HepG2 (cell line): ENCODE data around the gene SNX19. TPM values are rescaled to one million over a fixed set of nuclear protein-coding genes. Genes with fewer than 3 reads are reported as not detected.

Experiments used
- ATAC-seq: fragments of 200-7000 bp; cut with Tn5 transposase; 3 replicates; pipeline ENCODE4 v1.9.1; 2020; ENCODE audit warnings: mild to moderate bottlenecking, moderate library complexity
- BruUV-seq: library from RNA; stranded (reverse); fragments of 400-500 nt; replicated peaks from 2 replicates; lab custom pipeline; 2021; lab: Mats Ljungman, UMichigan
- CTCF ChIA-PET: fragments of 300-600 bp; formaldehyde crosslinking; extraction: SDS; loops from one replicate; lab custom pipeline; 2021; ENCODE audit warnings: low total read pairs, inconsistent platforms, low intra/inter-chr PET ratio; lab: Yijun Ruan, JAX
- POLR2A ChIA-PET: fragments of 350-600 bp; sonication (Branson Sonifier 250); formaldehyde crosslinking; loops from one replicate; lab custom pipeline; 2020; ENCODE audit warnings: antibody characterized with exemption, inconsistent platforms; lab: Yijun Ruan, JAX
- DNase-seq: peaks from one replicate; pipeline ENCODE4 v3.0.0-alpha.2; 2015; ENCODE audit warnings: low spot score
- FAIRE-seq: peaks from 3 replicates; lab custom pipeline; 2011; peaks lifted over from hg19 to GRCh38; lab: Jason Lieb, UNC
- H2AFZ ChIP-seq: one replicate; pipeline ENCODE4 v1.6.1; 2011; ENCODE audit warnings: low read length, inconsistent platforms
- H3K27ac ChIP-seq: fragments of 300-600 bp; 3 replicates; pipeline ENCODE4 v1.8.0; 2011; ENCODE audit warnings: mixed run types, mild to moderate bottlenecking, mixed read lengths, low read length, inconsistent platforms; ENCODE audit not compliant: insufficient read depth; ENCODE audit errors: extremely low read length
- H3K27me3 ChIP-seq, 2 experiments: fragments of 200-600 bp in 1 of 2; 2 replicates in 1 of 2; 3 replicates in 1 of 2; pipeline versions ENCODE4 v1.6.0 to v1.8.0; 2011; ENCODE audit warnings: low read length in 2 of 2, mild to moderate bottlenecking in 2 of 2, moderate library complexity in 2 of 2, inconsistent platforms in 1 of 2; ENCODE audit not compliant: insufficient read depth in 2 of 2, control insufficient read depth in 1 of 2
- H3K36me3 ChIP-seq, 2 experiments: fragments of 200-600 bp in 1 of 2; replicated peaks in 1 of 2; 2 replicates in 1 of 2; 3 replicates in 1 of 2; pipeline versions ENCODE4 v1.5.1 to v1.8.0; 2011; ENCODE audit warnings: low read length in 2 of 2, inconsistent platforms in 1 of 2; ENCODE audit not compliant: insufficient read depth in 2 of 2, control insufficient read depth in 1 of 2
- H3K4me1 ChIP-seq: 2 replicates; pipeline ENCODE4 v1.5.1; 2012; ENCODE audit warnings: low read length, inconsistent platforms; ENCODE audit not compliant: insufficient read depth
- H3K4me2 ChIP-seq: 2 replicates; pipeline ENCODE4 v1.6.0; 2011; ENCODE audit warnings: low read depth, low read length, inconsistent platforms
- H3K4me3 ChIP-seq, 3 experiments: fragments of 200-600 bp in 1 of 3; sonication (generic), shearing (Covaris generic) in 1 of 3; replicated peaks in 1 of 3; 2 replicates each; pipeline ENCODE4 v1.5.1; 2011 to 2016; ENCODE audit warnings: low read length in 3 of 3, inconsistent platforms in 2 of 3, low read depth in 2 of 3, mild to moderate bottlenecking in 2 of 3, control low read depth in 1 of 3, mixed read lengths in 1 of 3; ENCODE audit not compliant: insufficient read depth in 1 of 3
- H3K79me2 ChIP-seq: one replicate; pipeline ENCODE4 v1.6.1; 2011; ENCODE audit warnings: low read length, inconsistent platforms; ENCODE audit not compliant: insufficient read depth
- H3K9ac ChIP-seq: 2 replicates; pipeline ENCODE4 v1.6.0; 2011; ENCODE audit warnings: mild to moderate bottlenecking, low read depth, low read length, inconsistent platforms; ENCODE audit not compliant: insufficient read depth
- H3K9me3 ChIP-seq: 2 replicates; pipeline ENCODE4 v1.5.1; 2012; ENCODE audit warnings: mild to moderate bottlenecking, low read length
- H4K20me1 ChIP-seq: 2 replicates; pipeline ENCODE4 v1.6.0; 2011; ENCODE audit warnings: inconsistent platforms, mild to moderate bottlenecking, low read length, moderate library complexity; ENCODE audit not compliant: insufficient read depth
- CENPT ChIP-seq: sonication (generic); formaldehyde crosslinking; IDR thresholded peaks from 2 replicates; pipeline ENCODE4 v1.8.0; 2022; ENCODE audit warnings: low read depth, mild to moderate bottlenecking, moderate library complexity, missing genetic modification reagents
- CTCF ChIP-seq: sonication (generic); formaldehyde crosslinking; IDR thresholded peaks from 2 replicates; pipeline ENCODE4 v1.5.0; 2020; ENCODE audit warnings: mild to moderate bottlenecking, missing genetic modification reagents, moderate library complexity
- FOXA1 ChIP-seq, 2 experiments: fragments of 450-650 bp in 1 of 2; sonication (generic) in 1 of 2; formaldehyde crosslinking in 1 of 2; IDR thresholded peaks; 2 replicates each; pipeline versions ENCODE4 v1.4.0 to v1.6.1; 2016 to 2020; ENCODE audit warnings: missing genetic modification reagents in 1 of 2
- SMC3 ChIP-seq: IDR thresholded peaks from 2 replicates; pipeline ENCODE4 v1.6.1; 2011; ENCODE audit warnings: low read length, improper control_type of control experiment
- ZFP41 ChIP-seq: sonication (generic); formaldehyde crosslinking; IDR thresholded peaks from 2 replicates; pipeline ENCODE4 v1.4.0; 2020; ENCODE audit warnings: mild to moderate bottlenecking, missing genetic modification reagents, borderline replicate concordance
- ZNF101 ChIP-seq: sonication (generic); formaldehyde crosslinking; IDR thresholded peaks from 2 replicates; pipeline ENCODE4 v1.4.0; 2020; ENCODE audit warnings: mild to moderate bottlenecking, low read depth, missing genetic modification reagents, borderline replicate concordance
- ZNF263 ChIP-seq: sonication (generic); formaldehyde crosslinking; IDR thresholded peaks from 2 replicates; pipeline ENCODE4 v1.4.0; 2020; ENCODE audit warnings: missing genetic modification reagents
- WGBS: methylation state at CpG from one replicate; pipeline ENCODE4 v1.1.6; 2017; ENCODE audit warnings: low lambda C conversion rate; 5-methylcytosine and 5-hydroxymethylcytosine counted together
- in situ Hi-C: cut with HindIII; loops from 2 replicates; pipeline ENCODE4 v1.10.0; 2017; ENCODE audit warnings: low pct_unique_long_range_greater_than_20kb; ENCODE audit not compliant: extremely low pct_ligation_motif_present
- intact Hi-C: fragments of 100-400 bp; cut with micrococcal nuclease; formaldehyde crosslinking; loops from one replicate; pipeline ENCODE4 v1.10.0; 2022; ENCODE audit not compliant: unreplicated experiment
- polyA plus RNA-seq, 8 experiments: library from polyadenylated mRNA; depleted of rRNA in 3 of 8; stranded (reverse) in 7 of 8; unstranded in 1 of 8; fragments of >200 nt; fragmentation: Illumina TruSeq in 4 of 8; extraction: Trizol in 4 of 8; gene quantifications; 2 replicates each; pipeline versions ENCODE4 v1.2.1 to v1.2.3, GENCODE V29; 2011 to 2016; ENCODE audit warnings: low read depth in 4 of 8, missing spikeins in 1 of 8, mixed read lengths in 1 of 8; ENCODE audit not compliant: insufficient read depth in 1 of 8
- total RNA-seq, 5 experiments: library from RNA; depleted of rRNA; stranded (reverse); fragments of >200 nt; fragmentation: Illumina TruSeq; extraction: Trizol; gene quantifications; 2 replicates each; pipeline ENCODE4 v1.2.3, GENCODE V29; 2016; ENCODE audit warnings: low read depth in 1 of 5
- TF ChIP-seq, protein P1 (sequence below): sonication (generic); formaldehyde crosslinking; IDR thresholded peaks from 2 replicates; pipeline ENCODE4; 2020; ENCODE audit warnings: missing genetic modification reagents, mild to moderate bottlenecking, borderline replicate concordance
- TF ChIP-seq, protein P2 (sequence below), 2 experiments: sonication (generic) in 1 of 2; formaldehyde crosslinking in 1 of 2; IDR thresholded peaks; 2 replicates each; pipeline versions ENCODE4 v1.4.0 to v1.6.1; 2018 to 2020; ENCODE audit warnings: missing genetic modification reagents in 2 of 2, borderline replicate concordance in 1 of 2, low read depth in 1 of 2, mild to moderate bottlenecking in 1 of 2, missing biosample characterization in 1 of 2

The SNX19 gene
- total and polyA plus RNA-seq, 2 of the 13 experiments (the other 11 are each of a cell fraction or from before 2014, with no cell fraction given), result 0.13 to 0.27 TPM

- TF ChIP-seq, protein P1, sequence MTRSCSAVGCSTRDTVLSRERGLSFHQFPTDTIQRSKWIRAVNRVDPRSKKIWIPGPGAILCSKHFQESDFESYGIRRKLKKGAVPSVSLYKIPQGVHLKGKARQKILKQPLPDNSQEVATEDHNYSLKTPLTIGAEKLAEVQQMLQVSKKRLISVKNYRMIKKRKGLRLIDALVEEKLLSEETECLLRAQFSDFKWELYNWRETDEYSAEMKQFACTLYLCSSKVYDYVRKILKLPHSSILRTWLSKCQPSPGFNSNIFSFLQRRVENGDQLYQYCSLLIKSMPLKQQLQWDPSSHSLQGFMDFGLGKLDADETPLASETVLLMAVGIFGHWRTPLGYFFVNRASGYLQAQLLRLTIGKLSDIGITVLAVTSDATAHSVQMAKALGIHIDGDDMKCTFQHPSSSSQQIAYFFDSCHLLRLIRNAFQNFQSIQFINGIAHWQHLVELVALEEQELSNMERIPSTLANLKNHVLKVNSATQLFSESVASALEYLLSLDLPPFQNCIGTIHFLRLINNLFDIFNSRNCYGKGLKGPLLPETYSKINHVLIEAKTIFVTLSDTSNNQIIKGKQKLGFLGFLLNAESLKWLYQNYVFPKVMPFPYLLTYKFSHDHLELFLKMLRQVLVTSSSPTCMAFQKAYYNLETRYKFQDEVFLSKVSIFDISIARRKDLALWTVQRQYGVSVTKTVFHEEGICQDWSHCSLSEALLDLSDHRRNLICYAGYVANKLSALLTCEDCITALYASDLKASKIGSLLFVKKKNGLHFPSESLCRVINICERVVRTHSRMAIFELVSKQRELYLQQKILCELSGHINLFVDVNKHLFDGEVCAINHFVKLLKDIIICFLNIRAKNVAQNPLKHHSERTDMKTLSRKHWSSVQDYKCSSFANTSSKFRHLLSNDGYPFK (CRISPR knock-in tag), result no peak
- TF ChIP-seq SMC3, result no peak
- no peak for TF ChIP-seq CENPT
- TF ChIP-seq ZNF263 (CRISPR knock-in tag), result no peak
- no peak for TF ChIP-seq ZNF101
- TF ChIP-seq FOXA1 (IDR thresholded peaks at IDR 0.05), result no peak
- no peak for TF ChIP-seq FOXA1 (CRISPR knock-in tag; IDR thresholded peaks at IDR 0.05)
- TF ChIP-seq ZFP41, result no peak
- TF ChIP-seq, all 625 proteins: peak for 0
Observed at GRCh38 chr11:130905512-130905911, 10.8 kb downstream of the SNX19 start (continued).

- Histone ChIP-seq H3K9ac (no peak overlapping the region), H3K9me3 (no peaks in the 10 kb centered on the region), H3K79me2 (no peaks in the 10 kb centered on the region), H4K20me1 (no peaks in the 10 kb centered on the region), H3K36me3 (no peaks in the 10 kb centered on the region), H3K27me3 (no peaks in the 10 kb centered on the region), H3K4me2 (no peak overlapping the region), H2AFZ (no peak overlapping the region), H3K4me1 (no peaks in the 10 kb centered on the region), H3K27ac (no peak overlapping the region), H3K4me3 (no peak overlapping the region)
- ChIA-PET POLR2A (no interaction called here), CTCF (interaction anchor here (1.3 to 2.0 kb wide), 2 partner anchors 470 to 473 kb away, joined by 6 to 9 read pairs; no protein-coding TSS in a partner anchor)
- intact Hi-C loops (no loop called here), in situ Hi-C loops (no loop called here)
- no peak for FAIRE-seq
- ATAC-seq, result no peak
- DNase-seq, result no peak
- no TSS peak for BruUV-seq
- 95% methylated on average over 1 of the region's 1 CpG for WGBS
- 0 out of 2 replicates have a peak, but pooled peaks have one; percentile 27 for TF ChIP-seq CTCF (CRISPR knock-in tag)
- TF ChIP-seq, protein P2, sequence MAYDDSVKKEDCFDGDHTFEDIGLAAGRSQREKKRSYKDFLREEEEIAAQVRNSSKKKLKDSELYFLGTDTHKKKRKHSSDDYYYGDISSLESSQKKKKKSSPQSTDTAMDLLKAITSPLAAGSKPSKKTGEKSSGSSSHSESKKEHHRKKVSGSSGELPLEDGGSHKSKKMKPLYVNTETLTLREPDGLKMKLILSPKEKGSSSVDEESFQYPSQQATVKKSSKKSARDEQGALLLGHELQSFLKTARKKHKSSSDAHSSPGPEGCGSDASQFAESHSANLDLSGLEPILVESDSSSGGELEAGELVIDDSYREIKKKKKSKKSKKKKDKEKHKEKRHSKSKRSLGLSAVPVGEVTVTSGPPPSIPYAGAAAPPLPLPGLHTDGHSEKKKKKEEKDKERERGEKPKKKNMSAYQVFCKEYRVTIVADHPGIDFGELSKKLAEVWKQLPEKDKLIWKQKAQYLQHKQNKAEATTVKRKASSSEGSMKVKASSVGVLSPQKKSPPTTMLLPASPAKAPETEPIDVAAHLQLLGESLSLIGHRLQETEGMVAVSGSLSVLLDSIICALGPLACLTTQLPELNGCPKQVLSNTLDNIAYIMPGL (CRISPR knock-in tag; IDR thresholded peaks at IDR 0.05; ENCODE audit: borderline replicate concordance in 1 of 2, low read depth in 1 of 2), result no peak
Observed at GRCh38 chr11:130904380-130904779, 11.9 kb downstream of the SNX19 start.
